Brain pericyte (primary cell): ENCODE results near the gene TMEM63A.
"Not testable (repeated sequence)": the region's sequence is repeated elsewhere in the genome, so short reads cannot be mapped to it uniquely, and the experiment has no call there.

Source experiments
- DNase-seq: peaks from one replicate; pipeline ENCODE4 v3.0.0-alpha.2; 2012; ENCODE audit warnings: low read depth, low spot score

The TMEM63A gene

DNA sequence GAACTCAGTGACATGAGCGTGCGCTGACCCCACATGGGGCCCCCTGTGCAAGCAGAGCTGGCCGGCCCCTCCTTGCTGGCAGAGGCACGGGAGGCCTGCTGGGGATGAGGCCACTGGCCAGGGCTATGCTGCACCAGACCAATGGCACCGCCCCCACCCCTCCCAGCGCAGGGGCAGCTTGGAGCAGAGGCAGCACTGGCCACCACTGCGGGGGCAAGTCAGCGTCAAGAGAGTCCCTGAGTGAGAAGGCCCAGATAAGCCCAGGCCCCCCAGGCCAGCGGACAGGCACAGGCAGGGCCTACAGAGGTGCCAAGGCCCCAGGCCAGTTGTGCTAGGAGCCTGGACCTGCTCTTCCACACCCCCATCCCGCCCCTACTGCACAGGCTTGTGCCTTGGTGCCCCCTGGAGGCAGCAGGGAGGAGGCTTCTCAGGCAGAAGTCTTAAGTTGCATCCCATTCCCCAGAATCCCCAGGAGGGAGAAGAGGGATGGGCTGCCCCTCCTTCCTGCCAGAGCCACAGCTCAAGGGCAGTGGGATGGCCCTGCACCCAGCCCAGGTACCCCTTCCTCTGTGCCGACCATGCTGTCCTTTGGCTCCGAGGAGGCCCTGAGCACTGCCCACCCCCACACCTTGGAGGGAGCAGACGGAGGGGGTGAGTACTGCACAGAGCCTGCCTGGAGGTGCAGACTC is 36.5 kb downstream of the TMEM63A start:
- no peak for DNase-seq

DNA sequence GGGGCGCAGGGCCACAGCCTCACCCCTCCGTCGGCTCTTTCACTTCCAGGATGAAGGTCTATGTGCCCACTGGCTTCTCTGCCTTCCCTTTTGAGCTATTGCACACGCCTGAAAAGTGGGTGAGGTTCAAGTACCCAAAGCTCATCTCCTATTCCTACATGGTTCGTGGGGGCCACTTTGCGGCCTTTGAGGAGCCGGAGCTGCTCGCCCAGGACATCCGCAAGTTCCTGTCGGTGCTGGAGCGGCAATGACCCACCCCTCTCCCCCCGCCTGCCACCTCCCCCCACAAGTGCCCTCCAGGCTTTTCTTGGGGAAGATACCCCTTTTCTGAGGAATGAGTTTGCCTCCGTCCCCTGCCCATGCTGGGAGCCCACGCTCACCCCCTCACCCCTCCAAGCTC is 37.1 kb downstream of the TMEM63A start:
- no peak for DNase-seq

DNA sequence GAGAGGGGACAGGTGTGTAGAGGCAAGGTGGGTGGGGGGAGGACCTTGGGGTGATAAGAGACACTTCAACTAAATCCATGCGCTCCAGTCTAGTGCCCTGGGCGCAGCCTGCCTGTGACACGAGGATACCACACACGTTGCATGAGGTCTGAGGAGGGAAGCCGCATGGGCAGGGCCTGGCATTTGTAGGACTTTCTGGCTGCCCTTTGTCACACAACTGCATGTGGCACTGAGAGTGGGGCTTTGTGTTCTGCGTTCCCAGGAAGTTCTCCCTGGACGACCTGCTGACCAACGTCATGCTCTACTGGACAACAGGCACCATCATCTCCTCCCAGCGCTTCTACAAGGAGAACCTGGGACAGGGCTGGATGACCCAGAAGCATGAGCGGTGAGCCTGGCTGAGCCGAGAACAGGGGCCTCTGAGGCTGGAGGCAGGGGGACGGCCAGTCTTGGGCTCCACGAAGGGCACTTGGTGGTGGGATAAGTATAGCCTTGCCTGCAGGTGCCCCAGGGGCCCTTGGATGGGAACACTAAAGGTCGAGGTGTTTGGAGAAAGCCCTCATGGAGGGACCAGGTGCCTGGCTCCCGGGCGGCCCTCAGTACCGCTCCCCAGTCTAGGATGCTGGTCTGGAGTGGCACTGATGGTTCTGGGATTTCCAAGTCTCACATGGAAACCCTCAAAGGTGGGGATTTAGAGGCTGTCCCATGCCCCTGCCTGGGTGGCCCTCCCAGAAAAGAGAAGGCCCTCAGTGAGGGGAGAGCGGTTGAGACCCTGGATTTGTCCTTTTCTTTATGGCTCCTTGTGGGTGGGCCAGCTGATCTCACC is 37.7 kb downstream of the TMEM63A start:
- no peak for DNase-seq

DNA sequence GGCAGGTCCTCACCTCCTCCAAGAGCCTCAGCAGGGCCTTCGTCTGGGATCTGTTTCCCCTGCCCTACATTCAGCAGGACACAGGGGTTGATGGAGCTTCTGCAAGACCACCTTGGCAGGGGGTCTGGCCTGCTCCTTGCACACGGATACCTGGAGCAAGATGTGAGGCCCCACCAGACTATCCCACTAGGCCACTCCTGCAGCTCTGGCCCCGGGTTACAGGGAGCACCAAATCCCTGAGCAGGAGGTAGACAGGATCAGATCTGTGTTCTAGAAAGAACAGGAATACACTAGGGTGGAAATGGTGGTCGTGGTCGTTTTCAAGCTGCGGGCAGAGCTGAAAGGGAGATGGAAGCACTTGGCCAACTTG is 38.8 kb downstream of the TMEM63A start:
- no peak for DNase-seq

DNA sequence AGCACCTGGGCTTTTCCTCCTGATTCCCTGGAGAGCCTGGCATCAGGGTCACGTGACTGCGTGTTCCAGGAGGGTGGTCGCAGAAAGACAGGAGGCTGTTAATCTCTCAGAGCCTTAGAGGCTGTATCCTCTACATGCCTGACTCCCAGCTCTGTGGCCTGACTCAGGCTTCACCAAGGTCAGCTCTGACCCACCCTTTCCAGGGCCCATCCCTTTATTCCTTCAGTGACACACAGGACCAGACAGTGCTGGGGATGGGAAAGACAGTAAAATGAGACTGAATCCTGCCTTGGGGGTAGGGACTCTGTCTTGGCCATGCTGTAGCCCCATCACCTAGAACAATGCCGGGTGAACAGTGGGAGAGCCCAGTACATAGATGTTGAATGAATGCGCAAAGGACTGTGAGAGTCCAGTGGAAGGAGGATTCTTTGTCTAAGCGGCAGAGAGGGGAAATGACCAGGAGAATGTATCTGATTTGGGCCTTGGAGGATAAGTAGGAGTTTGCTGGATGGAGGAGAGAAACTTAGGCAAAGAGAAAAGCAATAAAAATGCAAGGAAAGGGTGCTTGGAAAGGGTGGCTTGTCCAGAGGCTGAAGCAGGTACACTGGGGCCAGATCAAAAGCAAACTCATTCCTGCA is 39.3 kb downstream of the TMEM63A start:
- no peak for DNase-seq

DNA sequence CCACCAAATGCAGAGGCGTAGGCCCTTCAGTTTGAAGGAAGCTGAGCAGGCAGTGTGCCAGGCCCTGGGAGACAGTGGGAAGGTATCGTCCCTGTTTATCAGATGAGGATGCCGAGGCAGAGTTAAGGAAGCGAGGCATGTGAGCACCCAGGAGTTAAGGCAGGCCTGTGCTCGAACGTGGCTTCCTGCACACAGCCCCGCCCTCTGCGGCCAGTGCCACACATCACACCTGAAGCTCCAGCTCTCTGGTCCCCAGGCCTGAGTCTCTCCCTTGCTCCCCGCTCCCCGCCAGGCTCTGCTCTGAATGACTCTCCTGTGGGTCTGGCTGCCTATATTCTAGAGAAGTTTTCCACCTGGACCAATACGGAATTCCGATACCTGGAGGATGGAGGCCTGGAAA is 40.1 kb downstream of the TMEM63A start:
- DNase-seq: no peak

DNA sequence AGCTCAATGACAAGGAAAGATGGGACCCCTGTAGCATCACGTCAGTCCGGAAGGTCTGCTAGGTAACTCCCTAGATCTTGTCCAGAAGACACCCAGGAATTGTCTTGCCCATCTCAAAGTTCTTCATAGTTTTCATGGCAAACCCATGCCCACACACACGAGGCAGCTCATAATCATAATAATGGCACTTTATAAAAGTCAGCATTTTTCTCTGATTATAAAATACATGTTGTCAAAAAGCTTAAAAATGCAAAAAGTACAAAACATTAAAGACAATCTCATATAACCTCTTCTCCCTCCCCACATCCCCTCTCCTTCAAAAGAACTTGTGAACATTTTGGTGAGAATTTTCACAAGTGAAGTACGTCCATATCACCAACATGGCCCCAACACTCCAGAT is 41.5 kb downstream of the TMEM63A start:
- DNase-seq: no peak

DNA sequence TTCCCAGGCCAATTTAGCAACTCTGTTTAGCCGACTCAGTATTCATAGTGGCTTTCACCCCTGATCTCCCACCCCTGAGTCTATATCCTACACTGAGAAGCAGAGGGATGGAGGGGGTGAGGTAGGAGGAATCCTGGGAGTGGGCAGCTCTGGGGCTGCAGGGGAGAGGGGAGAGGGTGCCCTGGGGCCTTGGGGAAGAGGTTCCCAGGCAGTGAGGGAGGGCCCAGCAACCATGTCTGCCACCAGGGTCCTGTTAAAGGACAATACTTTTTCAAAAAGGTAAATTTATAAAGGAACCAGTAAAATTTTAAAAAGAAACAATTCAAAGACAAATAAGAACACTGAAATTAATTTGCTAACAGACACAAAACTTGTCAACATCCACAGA is 42.0 kb downstream of the TMEM63A start:
- no peak for DNase-seq

DNA sequence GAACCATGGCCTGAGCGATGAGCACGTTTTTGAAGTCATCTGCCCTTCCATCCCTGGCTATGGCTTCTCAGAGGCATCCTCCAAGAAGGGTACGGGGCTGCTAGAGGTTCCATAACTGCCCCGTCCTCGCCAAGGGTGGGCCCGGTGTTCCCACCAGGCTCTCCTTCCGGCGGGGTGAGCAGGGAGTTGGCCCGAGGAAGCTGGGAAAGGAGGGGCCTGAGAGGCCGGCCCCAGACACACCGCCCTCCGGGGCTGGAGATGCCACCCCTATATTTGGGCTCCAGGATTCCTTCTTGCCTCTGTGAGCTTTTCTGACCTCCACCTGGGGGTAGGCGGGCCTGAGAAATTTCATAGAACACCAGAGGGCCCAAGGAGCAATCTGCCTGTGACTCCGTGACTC is 43.4 kb downstream of the TMEM63A start:
- no peak for DNase-seq

DNA sequence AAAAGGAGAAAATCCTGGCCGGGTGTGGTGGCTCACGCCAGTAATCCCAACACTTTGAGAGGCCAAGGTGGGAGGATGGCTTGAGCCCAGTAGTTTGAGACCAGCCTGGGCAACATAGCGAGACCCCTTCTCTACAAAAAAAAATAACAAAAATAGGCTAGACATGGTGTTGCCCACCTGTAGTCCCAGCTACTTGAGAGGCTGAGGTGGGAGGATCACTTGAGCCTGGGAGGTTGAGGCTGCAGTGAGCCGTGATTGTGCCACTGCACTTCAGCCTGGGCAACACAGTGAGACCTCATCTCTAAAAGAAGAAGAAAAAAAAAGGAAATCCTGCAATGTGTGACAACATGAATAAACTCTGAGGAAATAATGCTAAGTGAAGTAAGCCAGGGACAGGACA is 45.9 kb downstream of the TMEM63A start:
- DNase-seq: not testable (repeated sequence)

DNA sequence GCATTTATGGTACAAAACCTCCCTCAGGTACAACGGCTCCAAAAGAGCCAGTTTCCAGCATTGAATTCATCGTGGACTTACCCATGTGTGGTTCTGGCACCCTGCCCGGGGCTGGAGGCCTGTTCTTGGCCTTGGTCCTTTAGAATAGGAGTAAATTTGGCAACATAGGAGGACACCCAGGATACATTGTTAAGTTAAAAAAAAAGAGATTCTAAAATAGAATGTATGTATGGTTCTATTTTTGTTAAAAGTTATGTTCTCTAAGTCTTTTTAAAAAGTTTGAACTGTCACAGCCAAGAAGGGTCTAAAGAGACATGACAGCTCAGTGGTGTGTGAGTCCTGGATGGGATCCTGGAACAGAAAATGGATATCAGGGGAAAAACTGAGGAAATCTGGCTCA is 46.3 kb downstream of the TMEM63A start:
- no peak for DNase-seq

DNA sequence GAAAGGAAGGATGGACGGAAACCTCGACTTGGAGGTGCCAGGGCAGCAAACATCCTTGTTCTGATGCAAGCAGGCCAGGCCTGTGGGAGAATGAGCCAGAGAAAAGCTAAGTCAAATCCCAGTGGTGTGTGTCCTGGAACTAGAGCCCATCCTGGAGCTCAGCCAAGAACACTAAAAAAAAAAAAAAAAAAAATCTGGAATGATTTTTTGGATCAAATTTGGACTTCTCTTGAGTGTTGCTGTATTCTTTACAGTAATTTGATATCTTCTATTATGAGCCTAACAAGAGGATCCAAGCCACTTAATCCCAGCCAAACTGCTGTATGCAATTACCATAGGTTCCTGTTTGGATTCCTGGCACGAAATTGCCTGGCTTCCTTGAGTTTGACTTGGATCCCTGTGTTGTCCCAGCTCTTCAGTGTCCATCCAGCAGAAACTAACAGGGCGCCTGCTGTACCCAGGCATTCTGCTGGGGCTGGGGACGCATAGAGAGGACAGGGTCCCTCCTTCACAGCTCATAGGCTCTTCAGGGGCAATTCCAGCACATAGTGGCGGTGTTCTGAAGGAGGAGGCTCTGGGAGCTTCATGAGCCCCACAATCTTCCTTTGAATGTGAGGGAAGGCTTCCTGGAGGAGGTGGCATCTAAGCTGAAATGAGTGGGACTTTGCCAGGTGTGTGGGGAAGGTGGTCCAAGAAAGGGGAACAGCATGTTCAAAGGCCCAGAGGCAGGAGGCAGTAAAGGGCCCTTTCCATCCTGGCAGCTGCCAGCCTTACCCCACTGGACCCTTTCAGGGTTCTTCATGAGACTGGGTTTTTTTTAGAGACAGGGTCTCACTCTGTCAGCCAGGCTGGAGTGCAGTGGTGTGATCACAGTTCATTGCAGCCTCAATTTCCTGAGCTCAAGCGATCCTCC is 47.5 kb downstream of the TMEM63A start:
- DNase-seq: no peak

DNA sequence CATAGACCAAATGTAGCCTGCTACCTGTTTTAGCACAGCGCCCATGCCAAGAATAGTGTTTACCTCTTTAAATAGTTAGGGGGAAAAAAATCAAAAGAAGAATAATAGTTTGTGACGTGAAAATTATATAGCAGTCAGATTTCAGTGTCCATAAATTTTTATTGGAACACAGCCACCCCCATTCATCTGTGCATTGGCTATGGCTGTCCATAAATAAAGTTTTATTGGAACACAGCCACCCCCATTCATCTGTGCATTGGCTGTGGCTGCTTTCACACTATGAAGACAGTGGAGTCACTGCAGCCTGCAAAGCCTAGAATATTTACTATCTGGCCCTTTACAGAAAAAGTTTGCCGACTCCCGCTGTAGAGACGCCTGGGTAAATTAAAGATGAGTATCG is 51.3 kb downstream of the TMEM63A start:
- DNase-seq: no peak

DNA sequence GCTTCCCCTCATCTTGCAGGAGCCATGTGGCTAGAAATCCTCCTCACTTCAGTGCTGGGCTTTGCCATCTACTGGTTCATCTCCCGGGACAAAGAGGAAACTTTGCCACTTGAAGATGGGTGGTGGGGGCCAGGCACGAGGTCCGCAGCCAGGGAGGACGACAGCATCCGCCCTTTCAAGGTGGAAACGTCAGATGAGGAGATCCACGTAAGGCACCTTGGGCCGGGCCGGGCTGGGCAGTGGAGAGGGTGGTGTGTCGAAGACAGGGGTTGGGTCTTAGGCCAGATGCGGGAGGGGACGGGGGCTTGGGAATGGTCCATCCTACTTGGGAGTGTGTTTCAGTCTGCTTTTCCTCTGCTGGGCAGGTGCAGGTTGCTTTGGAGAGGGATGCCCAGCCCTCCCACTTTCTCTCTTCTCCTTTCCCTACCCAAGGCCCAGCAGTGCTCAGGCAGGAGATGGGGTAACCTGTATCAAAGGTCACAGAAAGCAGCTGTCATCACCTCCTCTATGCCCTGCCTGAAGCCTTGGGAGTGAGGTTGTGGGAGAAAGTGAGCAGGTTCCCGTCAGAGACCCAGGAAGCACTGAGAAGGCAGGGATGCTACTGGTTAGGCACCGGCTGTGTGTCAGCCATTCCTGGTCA is 53.4 kb downstream of the TMEM63A start:
- no peak for DNase-seq

DNA sequence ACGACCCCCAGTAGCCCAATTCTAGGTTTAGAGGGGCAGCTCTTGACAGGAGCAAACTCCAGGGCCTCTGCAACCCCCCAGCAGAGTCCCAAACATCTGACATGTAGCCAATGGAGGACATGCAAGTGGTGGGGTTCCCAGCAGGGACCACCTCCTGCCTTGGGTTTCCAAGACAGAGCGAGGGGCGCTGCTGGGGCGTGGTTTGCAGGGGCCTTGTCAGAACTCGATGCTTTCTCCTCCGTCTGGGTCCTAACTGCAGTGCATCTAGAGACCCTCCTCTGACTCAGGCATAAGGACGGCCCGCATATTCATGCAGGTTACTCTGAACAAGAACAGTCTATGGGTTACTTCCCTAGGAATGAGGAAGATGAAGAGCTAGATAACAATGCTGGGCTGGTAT is 55.1 kb downstream of the TMEM63A start:
- no peak for DNase-seq

DNA sequence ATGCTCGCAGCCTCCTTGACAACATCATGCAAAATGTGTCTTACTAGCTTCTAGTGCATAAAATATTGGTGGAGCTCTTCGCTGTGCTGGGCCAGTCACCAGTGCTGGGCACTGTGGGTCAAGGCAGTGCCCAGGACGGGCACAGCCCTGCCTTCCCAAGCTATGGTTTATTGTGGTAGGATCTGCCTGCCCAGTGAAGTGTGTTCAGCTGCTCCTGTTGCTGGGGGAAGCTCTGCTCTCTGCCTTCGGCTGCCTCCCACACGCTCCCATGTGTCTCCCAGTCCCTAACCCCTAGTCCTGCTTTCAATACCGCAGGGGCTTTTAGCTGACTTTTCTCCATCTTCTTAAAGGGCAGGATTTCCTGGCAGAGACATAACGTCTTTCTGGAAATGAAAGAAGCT is 56.6 kb downstream of the TMEM63A start:
- DNase-seq: no peak

DNA sequence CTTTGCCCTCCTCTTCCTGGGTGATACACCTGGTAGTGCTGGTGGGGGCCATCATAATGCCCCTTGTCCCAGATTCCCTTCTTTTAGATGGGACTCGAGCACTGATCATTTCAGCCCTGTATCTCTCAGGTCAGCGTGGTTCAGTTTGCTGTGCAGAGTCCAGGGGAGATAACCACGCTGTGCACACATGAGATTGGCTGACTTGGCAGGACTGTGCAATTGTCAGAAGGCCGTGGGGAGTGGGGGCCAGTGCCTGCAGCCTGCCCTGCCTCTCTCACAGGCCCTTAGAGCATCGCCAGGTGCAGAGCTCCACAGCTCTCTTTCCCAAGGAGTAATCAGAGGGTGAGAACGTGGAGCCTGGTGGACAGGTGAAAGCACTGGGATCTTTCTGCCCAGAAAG is 57.1 kb downstream of the TMEM63A start:
- DNase-seq: no peak

DNA sequence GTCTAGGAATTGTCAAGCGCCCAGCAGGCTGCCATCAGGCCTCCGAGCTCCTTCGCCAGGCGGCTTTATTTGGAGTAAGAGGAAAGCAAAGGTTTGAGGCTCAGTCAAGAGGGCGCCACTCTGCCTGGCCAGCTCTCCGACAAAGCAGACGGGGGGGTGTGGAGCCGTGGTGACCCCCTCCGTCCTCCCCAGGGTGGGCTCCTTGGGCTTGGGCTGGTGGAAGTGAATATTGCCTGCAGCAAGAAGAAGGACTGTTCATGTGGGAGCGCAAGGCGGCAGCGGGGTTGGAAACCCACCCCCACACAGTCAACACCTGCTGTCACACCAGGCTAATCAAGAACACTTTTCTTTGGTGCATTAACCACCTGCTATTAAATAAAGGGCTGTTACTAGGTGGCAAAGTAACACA is 57.6 kb downstream of the TMEM63A start:
- DNase-seq: no peak

DNA sequence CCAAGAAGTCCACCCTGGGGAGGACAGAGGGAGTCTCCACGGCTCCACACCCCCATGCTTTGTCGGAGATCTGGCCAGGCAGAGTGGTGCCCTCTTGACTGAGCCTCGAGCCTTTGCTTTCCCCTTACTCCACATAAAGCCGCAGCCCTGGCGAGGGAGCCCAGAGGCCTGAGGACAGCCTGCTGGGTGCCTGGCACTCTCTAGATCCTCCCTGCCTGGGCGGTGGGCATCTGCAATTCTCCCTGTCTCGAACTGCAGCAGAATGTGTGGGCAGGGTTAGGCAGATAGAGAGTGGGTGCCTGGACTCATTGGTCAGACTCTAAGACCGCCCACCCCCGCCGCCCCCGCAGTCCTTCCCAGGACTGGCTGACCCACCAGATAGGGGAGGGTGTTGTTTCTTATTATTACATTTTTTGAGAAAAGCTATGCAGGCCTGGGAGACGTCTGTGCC is 58.3 kb downstream of the TMEM63A start:
- no peak for DNase-seq

DNA sequence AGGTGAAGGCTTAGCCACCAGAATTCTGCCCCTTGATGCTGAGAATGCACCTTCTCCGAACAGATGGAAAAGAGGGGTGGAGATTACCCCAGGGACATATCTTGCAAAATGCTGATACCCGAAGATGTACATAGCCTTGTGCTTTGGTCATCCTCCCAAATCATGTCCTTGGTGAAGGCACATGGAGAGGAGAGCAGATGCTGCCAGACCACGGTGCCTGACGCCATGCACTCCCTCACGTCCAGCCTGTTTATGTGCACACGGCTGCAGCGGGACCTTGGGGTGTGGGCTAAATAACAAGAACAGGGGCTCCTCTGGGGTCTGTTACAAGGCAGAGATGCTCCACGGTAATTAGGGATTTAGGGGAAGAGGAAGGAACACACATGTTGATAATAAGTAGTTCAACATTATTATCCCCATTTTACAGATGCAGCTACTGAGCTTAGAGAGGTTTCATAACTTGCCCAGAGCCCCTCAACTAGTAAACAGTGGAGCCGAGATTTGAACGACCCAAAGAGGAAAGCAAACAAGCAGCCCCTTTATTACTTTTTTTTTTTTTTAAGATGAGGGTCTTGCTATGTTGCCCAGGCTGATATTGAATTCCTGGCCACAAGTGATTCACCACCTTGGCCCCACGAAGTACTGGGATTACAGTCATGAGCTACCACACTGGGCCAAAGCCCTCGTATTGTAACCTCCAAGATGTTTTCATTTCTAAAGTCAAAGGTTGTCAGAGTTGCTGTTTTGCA is 59.4 kb downstream of the TMEM63A start:
- no peak for DNase-seq
